GM21526 (cell line): Measurements from ENCODE around the gene FGFRL1.

Experiments used
- ATAC-seq: cut with Tn5 transposase; IDR thresholded peaks from one replicate; pipeline ENCODE4 v1.9.1; 2021; ENCODE audit warnings: moderate library complexity; ENCODE audit not compliant: unreplicated experiment, low FRiP score

FGFRL1 gene

DNA sequence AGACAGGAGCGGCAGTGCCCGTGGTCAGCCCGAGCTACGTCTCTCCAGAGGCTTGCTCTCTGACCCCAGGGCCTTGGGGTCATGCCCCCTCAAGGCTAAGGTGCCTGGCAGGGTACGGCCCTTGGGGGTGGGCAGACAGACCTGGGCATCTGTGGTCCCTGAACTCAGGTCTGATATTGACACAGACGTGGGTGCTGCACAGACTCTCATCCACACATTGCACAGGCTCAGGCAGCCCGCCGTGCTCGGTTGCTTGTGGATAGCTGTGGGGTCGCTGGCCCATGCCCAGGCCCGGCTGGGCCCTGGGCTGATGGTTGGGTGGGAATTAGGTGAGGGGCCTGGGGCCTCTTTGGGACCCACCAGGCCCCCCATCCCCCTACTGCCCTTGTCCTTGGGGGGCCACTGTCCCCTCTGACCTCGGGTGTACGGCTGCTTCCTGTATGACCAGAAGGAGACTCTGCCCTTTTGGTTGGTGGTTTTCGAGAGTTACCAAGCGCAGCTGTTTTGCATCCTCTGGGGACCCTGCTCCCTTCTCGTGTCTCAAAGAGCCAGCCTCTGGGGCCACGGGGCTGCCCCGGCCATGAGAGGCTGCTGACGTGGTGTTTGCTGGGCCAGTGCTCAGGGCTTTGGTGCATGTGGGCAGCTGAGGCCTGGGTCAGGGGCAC, 10.1 kb downstream of the FGFRL1 start:
- ATAC-seq = peak; percentile 37

DNA sequence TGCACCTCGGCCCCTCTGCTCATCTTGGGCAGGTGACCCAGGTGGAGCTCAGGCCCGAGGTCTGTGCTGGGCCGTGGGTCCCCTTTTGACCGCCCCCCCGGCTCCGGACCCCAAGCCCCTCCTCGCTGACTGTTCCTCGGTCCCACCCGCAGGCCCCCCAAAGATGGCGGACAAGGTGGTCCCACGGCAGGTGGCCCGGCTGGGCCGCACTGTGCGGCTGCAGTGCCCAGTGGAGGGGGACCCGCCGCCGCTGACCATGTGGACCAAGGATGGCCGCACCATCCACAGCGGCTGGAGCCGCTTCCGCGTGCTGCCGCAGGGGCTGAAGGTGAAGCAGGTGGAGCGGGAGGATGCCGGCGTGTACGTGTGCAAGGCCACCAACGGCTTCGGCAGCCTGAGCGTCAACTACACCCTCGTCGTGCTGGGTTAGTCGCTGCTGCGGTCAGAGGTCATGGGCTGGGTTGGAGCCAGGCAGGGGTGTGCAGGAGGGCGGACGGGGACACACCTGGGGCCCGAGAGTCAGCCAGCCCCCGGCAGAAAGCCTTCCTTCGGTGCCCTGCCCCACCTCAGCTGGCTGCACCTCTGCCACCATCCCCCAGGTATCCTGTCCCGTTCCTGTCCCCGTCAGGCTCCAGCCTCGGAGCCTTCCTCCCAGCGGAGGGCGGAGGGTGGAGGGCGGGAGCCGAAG, 10.8 kb downstream of the FGFRL1 start:
- ATAC-seq = no peak

DNA sequence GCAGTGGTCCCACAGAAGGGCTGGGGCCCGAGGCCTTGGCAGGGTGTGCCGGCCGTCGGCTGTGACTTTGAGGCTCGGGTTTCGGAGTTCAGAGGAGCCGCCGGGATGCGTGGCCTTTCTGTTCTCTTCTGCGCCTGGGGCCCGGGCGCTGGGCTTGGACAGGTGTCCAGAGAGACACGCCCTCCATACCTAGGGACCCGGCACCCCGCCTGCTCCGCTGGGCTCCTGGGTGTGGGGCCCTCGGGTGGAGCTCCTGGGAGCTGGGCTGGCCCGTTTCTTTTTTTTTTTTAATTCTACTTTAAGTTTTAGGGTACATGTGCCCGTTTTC, 11.3 kb downstream of the FGFRL1 start:
- no peak for ATAC-seq

DNA sequence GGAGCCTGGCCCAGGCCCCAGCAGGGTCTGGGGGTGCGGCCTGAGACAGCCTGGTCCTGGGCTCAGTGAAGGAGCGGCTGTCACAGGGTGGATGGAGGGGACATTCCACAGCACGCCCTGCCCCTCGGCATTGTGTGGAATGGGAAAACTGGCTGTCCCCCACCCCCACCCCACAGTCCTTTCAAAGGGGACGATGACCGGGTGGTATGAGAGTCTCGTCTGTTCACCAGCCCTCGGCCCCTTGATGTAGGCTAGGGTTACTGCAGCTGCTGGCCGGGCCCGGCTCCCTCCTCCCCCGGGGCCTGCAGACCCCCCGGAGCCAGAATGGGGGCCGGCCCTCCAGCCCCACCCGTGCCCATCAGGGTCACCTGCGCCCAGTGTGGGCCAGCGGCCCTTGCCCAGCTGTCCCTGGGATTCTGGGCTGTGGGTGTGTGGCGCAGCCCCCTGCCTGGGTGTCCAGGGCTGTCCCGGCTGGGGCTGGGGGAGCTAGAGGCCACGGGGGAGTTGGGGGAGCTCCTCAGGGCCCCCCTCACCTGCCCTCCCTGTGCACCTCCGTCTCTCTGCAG, 11.7 kb downstream of the FGFRL1 start:
- no peak for ATAC-seq

DNA sequence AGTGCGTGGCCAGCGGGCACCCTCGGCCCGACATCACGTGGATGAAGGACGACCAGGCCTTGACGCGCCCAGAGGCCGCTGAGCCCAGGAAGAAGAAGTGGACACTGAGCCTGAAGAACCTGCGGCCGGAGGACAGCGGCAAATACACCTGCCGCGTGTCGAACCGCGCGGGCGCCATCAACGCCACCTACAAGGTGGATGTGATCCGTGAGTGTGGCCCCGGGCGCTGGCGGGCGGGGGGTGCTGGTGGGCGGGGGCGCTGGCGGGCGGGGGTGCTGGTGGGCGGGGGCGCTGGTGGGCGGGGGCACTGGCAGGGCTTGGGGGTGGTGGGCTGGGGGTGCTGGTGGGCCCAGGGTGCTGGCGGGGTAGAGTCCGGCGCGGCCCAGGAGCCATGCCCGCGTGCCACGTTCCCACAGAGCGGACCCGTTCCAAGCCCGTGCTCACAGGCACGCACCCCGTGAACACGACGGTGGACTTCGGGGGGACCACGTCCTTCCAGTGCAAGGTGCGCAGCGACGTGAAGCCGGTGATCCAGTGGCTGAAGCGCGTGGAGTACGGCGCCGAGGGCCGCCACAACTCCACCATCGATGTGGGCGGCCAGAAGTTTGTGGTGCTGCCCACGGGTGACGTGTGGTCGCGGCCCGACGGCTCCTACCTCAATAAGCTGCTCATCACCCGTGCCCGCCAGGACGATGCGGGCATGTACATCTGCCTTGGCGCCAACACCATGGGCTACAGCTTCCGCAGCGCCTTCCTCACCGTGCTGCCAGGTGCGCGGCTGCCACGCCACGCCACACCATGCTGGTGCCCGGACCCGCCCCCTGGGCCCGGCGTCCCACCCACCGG, 12.7 kb downstream of the FGFRL1 start:
- no peak for ATAC-seq

DNA sequence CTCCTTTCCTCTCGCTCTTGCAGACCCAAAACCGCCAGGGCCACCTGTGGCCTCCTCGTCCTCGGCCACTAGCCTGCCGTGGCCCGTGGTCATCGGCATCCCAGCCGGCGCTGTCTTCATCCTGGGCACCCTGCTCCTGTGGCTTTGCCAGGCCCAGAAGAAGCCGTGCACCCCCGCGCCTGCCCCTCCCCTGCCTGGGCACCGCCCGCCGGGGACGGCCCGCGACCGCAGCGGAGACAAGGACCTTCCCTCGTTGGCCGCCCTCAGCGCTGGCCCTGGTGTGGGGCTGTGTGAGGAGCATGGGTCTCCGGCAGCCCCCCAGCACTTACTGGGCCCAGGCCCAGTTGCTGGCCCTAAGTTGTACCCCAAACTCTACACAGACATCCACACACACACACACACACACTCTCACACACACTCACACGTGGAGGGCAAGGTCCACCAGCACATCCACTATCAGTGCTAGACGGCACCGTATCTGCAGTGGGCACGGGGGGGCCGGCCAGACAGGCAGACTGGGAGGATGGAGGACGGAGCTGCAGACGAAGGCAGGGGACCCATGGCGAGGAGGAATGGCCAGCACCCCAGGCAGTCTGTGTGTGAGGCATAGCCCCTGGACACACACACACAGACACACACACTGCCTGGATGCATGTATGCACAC, 13.6 kb downstream of the FGFRL1 start:
- no peak for ATAC-seq

DNA sequence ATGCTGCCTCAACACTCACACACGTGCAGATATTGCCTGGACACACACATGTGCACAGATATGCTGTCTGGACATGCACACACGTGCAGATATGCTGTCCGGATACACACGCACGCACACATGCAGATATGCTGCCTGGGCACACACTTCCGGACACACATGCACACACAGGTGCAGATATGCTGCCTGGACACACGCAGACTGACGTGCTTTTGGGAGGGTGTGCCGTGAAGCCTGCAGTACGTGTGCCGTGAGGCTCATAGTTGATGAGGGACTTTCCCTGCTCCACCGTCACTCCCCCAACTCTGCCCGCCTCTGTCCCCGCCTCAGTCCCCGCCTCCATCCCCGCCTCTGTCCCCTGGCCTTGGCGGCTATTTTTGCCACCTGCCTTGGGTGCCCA, 14.7 kb downstream of the FGFRL1 start:
- ATAC-seq = peak; percentile 53

DNA sequence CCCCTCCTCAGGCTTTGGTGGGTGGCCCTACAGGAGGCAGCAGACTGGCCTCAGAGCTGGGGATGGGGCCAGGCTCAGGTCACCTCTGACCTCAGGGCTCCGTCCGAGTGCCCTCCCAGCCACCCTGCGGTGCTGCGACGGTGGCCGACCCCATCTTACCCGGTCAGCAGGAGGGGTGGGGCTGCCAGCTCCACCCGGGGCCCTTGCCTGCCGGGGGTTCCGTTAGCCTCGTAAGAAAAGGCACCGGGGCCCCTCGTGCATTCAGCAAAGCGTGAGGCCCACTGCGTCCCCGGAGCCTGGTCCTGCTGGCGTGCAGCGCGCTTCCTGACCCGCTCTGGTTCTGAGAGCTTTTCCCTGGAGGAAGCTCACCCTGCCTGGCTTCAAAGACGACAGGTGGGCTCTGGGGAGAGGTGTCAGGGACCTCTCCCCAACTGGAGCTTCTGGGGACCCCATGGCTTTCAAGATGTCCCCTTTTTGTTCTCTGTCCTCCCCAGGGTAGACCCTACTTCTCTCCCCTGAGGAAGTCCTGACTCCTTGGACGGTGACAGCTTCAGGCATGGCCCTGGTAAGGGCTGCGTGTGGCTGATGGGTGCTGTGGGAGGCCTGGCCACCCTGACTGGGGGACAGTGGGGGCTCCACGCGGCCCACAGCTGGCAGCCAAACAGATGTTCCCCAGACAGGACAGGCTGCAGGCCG, 15.9 kb downstream of the FGFRL1 start:
- ATAC-seq = no peak

DNA sequence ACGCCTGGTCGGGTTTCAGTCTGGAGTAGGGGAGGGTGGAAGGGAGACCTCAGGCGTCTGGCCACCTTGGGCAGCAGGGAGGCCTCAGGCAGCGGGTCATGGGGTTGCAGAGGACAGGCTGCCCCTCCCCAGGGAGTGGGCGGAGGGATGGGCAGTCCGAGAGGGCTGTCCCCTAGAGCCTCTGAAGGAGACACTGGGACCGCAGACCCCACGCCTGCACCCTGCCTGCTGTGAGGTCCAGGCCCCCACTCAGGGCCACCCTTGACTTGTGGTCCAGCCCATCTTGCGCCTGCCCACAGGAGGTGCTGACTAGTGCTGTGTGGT, 16.5 kb downstream of the FGFRL1 start:
- ATAC-seq = no peak

DNA sequence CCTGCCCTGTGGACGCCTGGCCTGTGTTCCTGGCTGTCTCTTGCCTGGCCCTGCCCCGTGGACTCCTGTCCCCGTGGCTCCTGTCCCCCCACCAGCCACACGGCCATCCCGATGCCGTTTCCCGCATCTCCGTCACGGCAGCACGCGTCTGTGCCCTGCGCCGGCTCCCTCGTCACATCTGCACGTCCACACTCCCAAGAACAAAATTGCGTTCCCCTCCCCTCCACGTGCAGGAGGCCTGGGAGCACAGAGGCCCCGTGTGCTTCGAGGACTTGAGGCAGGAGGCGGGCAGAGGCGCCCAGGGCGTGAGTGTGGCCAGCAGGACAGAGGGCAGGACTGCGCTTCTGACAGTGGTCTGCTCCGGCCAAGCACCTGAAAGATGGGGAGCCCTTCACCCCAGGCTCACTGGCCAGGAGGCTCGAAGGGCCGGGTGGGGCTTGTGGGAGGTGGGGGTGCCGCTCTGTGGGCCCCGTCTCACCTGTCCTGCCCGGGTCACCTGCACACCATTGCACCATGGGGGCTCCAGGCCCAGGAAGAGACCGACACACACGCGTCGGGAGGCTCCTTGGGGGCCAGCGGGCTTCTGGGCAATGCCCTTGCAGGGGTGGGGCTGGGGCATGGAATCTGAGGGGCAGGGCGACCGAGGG, 17.3 kb downstream of the FGFRL1 start:
- no peak for ATAC-seq

DNA sequence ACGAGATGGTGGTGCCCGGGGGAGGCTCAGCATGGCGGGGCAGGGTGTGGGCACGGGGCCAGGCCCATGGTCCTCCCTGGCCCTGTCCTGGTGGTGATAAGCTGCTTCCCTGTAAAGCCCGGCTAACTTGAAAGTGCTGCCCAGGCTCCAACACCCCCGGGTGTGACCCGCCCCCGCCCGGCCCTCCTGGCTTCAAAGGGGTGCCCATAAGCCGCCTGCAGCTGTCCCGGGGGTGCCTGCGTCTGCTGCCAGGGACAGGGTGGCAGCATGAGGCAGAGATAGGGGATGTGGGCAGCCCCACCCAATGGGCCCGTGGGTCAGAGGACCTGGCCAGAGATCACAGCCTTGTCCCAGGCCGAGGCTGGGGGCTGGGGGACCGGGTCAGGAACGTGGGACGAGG, 18.1 kb downstream of the FGFRL1 start:
- no peak for ATAC-seq

DNA sequence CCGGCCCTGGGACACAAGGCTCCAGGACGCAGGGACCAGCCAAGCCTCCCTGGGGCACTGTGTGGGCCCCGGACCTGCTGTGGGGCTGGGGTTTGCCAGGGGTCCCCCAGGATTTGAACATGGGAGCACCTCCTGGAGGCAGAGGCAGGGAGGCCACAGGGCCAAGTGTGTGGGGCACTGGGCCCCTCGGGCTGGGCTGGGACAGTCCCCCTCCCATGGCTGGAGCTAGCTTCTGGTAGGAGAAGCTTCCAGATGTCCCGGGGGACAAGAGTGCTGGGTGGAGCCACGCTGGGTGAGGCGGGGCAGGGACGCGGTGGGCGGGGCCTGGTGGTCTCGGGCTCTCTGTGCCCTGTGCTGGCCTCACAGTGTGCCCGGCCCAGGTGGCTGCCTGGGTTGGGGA, 18.6 kb downstream of the FGFRL1 start:
- no peak for ATAC-seq

DNA sequence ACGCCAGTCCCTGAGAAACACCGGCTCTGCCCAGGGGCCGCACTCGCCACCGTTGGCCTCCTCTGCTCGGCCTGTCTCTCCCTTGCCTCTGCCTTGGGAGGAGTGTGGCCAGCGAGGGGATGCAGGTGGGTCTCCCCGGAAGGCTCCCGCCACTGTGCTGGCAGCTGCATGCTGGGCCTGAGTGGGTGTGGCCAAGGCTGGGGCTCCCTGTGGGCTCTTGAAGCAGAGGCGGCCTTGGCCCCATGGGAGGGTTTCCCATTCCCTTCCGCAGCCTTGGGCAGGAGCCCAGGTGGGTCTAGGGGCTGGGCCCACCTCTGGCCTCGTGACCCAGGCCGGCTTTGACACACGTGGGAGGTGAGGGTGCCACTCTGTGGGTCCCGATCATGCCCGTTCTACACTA, 19.1 kb downstream of the FGFRL1 start:
- ATAC-seq = no peak

DNA sequence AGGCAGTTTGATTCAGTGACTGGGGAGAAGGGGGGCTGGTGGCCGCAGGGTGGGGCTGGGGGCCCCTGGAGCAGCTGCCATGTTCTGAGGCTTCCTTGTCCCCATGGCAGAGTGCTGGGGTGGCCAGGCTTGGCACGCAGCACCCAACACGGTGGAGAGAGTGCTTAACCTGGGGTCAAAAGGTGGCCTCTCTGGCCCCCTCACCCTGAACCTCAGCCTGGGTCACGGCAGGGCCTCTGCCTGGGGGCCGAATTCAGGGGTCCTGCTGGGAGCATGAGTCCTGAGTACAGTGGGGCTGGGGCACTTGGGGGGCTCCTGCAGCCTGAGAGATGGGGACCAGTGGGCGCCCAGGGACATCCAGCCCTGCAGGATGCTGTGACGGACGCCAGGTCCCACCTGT, 19.9 kb downstream of the FGFRL1 start:
- ATAC-seq = no peak

DNA sequence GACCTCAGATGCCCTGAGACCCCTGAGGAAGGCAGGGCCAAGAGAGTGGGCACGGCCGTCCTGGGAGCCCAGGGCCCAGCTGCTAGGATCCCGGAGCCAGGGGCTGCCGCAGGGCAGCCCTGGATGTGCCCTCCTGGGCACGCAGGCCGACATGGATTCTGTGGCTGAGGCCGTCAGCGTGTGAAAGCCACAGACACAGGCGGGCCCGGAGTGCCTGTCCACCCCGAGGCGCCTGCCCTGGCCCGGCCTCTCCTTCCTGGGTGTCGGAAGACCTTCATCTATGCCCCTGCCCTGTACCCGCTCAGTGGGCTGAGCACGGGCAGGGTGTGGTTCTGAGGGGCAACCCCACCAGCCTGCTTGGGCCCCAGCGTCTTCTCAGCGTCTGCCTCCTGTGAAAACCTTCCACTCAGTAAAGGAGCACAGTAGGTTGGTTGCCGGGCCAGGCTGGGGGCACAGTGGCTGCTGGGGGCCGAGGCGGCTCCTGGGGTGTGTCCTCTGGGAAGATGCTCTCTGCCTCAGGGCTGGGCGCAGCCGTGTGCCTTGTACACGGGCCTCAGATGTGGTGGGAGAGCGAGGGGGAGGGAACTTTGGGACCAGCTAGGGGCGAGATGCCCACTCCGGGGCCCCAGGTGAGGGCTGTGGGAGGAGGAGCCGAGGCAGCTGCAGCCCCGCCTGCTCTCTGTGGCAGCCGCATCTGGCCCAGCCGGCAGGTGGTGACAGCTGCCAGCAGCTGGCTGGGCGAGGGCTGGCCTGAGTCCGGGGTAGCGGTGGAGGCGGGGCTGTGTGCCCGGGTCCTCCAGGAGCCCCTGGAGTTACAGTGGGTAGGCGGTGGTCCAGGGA, 20.8 kb downstream of the FGFRL1 start:
- no peak for ATAC-seq

DNA sequence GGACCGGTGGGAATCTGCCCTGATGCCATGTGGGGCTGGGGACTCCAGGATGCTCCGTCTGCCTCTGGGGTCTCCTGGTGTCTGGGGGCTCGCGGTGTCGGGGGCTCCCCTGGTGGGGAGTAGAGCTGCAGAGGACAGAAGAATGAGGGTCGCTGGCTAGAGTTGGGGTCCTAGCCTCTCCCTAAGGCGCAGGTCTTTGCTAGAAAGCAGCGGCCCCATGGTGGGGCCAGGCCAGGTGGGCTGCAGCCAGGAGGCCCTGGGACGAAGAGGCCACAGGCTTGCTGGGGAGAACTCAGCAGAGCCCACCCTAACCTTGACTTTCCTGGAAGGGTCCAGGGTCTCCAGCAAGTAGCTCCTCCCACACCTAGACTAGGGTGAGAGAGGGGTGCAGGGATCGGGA, 21.4 kb downstream of the FGFRL1 start:
- ATAC-seq = no peak

DNA sequence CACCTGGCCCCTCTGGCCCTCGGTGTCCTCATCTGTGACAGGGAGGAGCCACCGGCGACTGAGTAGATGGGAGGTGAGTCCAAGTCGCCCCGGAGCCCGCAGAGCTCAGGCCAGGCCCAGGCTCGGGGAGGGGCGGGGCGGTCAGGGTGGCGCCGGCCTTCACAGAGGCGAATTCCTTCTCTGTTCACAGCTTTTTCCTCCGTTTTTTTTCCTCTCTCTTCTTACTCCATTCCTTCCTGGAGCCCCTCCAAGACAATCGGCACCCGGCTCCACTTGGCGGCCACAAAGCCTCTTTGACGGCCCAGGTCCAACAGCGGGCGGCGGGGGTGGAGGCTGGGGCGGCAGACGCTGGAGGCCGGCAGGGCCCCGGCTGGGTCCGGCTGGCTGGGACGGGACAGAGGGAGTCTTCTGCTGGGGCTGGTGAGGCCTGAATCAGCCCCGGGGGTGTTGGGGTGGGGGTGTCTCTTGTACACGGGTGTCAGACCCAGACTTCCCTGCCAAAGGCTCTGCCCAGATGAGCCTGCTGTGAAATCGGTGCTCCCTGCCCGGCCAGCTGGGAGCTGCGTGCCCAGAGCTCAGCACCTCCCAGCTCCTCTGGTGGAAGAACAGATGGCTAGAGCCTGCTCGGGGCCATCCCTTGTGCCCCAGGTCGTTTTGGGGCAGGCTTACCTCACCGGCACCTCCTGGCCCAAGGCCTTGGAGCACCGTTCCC, 22.6 kb downstream of the FGFRL1 start:
- no peak for ATAC-seq

DNA sequence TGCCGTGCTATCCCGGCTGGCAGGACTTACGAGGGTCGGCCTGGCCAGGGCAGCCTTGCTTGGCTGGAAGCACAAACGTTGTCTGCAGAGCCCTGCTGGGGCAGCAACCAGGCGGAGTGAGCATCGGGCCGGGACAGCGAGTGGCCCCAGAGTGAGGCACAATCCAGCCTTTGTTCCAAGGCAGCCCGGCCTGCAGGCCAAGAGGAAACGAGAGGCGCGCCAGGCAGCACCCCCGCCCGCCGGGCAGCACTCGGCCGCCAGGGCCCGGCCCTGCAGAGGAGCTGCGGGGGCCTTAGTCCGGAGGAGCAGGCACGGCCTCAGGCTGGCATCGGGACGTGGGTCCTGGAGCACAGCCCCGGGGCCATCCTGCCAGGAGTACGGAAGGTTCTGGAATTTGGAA, 24.1 kb downstream of the FGFRL1 start:
- no peak for ATAC-seq

DNA sequence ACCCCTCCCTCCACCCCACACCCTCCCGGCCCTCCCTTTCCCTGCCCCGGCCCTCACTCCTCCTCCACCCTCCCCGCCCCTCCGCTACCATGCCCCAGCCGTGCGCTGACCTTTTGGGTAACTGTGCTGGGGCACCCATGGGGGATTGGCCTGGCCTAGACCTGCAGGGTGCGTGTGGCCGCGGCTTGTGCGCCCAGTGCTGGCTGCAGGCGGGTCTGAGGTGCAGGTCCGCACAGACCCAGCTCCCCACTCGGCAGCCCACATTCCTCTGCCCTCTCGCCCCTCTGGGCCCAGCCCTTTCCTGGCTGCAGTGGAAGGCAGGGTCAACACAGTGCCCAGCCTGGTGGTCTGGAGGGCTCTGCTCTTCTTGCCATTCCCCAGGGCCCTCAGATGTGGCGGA, 24.7 kb downstream of the FGFRL1 start:
- no peak for ATAC-seq
